HepG2 (cell line): Measurements from ENCODE around the gene PLIN5. TPM values are rescaled to one million over a fixed set of nuclear protein-coding genes. Genes with fewer than 3 reads are reported as not detected.

Source experiments
- ARNTL ChIP-seq: sonication (generic); formaldehyde crosslinking; IDR thresholded peaks from 2 replicates; pipeline ENCODE4 v1.4.0; 2020; ENCODE audit warnings: mild to moderate bottlenecking, missing genetic modification reagents
- BRD4 ChIP-seq: sonication (generic); formaldehyde crosslinking; IDR thresholded peaks from 2 replicates; pipeline ENCODE4 v1.4.0; 2020; ENCODE audit warnings: missing genetic modification reagents
- ETS1 ChIP-seq: sonication (generic); formaldehyde crosslinking; IDR thresholded peaks from 2 replicates; pipeline ENCODE4 v1.4.0; 2020; ENCODE audit warnings: missing genetic modification reagents
- FOSL1 ChIP-seq: sonication (generic); formaldehyde crosslinking; IDR thresholded peaks from 2 replicates; pipeline ENCODE4 v1.9.0; 2021; ENCODE audit warnings: missing genetic modification reagents, borderline replicate concordance
- FOXJ3 ChIP-seq: sonication (generic); formaldehyde crosslinking; IDR thresholded peaks from 2 replicates; pipeline ENCODE4 v1.4.0; 2020; ENCODE audit warnings: missing genetic modification reagents, mild to moderate bottlenecking, borderline replicate concordance
- FOXO1 ChIP-seq: sonication (generic); formaldehyde crosslinking; IDR thresholded peaks from 2 replicates; pipeline ENCODE4 v1.4.0; 2020; ENCODE audit warnings: missing genetic modification reagents
- GTF3A ChIP-seq: sonication (generic); formaldehyde crosslinking; conservative IDR thresholded peaks from 2 replicates; pipeline ENCODE4 v1.4.0; 2020; ENCODE audit warnings: mild to moderate bottlenecking, missing genetic modification reagents
- HDAC2 ChIP-seq: sonication (generic); formaldehyde crosslinking; IDR thresholded peaks from 2 replicates; pipeline ENCODE4 v1.4.0; 2020; ENCODE audit warnings: missing genetic modification reagents
- HHEX ChIP-seq: IDR thresholded peaks from 2 replicates; pipeline ENCODE4 v1.6.1; 2016; ENCODE audit warnings: control low read depth
- HOXD1 ChIP-seq: sonication (generic); formaldehyde crosslinking; IDR thresholded peaks from 2 replicates; pipeline ENCODE4 v1.5.0; 2020; ENCODE audit warnings: missing genetic modification reagents
- JUND ChIP-seq: sonication (generic); formaldehyde crosslinking; IDR thresholded peaks from 2 replicates; pipeline ENCODE4 v1.8.0; 2022; ENCODE audit warnings: mild to moderate bottlenecking, missing genetic modification reagents
- MED1 ChIP-seq: sonication (generic); formaldehyde crosslinking; IDR thresholded peaks from 2 replicates; pipeline ENCODE4 v1.4.0; 2020; ENCODE audit warnings: missing genetic modification reagents
- MZF1 ChIP-seq: sonication (generic); formaldehyde crosslinking; IDR thresholded peaks from 2 replicates; pipeline ENCODE4 v1.8.1; 2023; ENCODE audit warnings: mild to moderate bottlenecking, missing genetic modification reagents, borderline replicate concordance
- RFXANK ChIP-seq: IDR thresholded peaks from 2 replicates; pipeline ENCODE4 v1.6.1; 2016
- RXRA ChIP-seq: sonication (generic); formaldehyde crosslinking; IDR thresholded peaks from 2 replicates; pipeline ENCODE4 v1.5.1; 2020; ENCODE audit warnings: missing genetic modification reagents
- SKI ChIP-seq: fragments of 450-650 bp; IDR thresholded peaks from one replicate; pipeline ENCODE4 v1.6.1; 2018; ENCODE audit warnings: mild to moderate bottlenecking; ENCODE audit not compliant: partially characterized antibody
- SP4 ChIP-seq: sonication (generic); formaldehyde crosslinking; IDR thresholded peaks from 2 replicates; pipeline ENCODE4 v1.8.1; 2023; ENCODE audit warnings: mild to moderate bottlenecking, missing genetic modification reagents
- XRCC5 ChIP-seq: fragments of 200-400 bp; formaldehyde crosslinking; optimal IDR thresholded peaks from 2 replicates; pipeline ENCODE3; 2017; ENCODE audit warnings: mild to moderate bottlenecking, low read length
- ZBTB21 ChIP-seq: sonication (generic); formaldehyde crosslinking; IDR thresholded peaks from 2 replicates; pipeline ENCODE4 v1.4.0; 2020; ENCODE audit warnings: missing genetic modification reagents
- ZBTB7A ChIP-seq: sonication (generic); formaldehyde crosslinking; IDR thresholded peaks from 2 replicates; pipeline ENCODE4 v1.8.0; 2022; ENCODE audit warnings: mild to moderate bottlenecking, missing genetic modification reagents
- ZNF251 ChIP-seq: sonication (generic); formaldehyde crosslinking; IDR thresholded peaks from 2 replicates; pipeline ENCODE4 v1.9.0; 2021; ENCODE audit warnings: mild to moderate bottlenecking, missing genetic modification reagents
- ZNF317 ChIP-seq: sonication (generic); formaldehyde crosslinking; IDR thresholded peaks from 2 replicates; pipeline ENCODE4 v1.5.0; 2020; ENCODE audit warnings: mild to moderate bottlenecking, missing genetic modification reagents
- ZNF337 ChIP-seq: sonication (generic); formaldehyde crosslinking; IDR thresholded peaks from 2 replicates; pipeline ENCODE4 v1.5.1; 2020; ENCODE audit warnings: missing genetic modification reagents, low read depth, mild to moderate bottlenecking, borderline replicate concordance
- ZNF383 ChIP-seq: sonication (generic); formaldehyde crosslinking; IDR thresholded peaks from 2 replicates; pipeline ENCODE4 v1.4.0; 2020; ENCODE audit warnings: missing genetic modification reagents, mild to moderate bottlenecking, borderline replicate concordance
- ZNF451 ChIP-seq: sonication (generic); formaldehyde crosslinking; IDR thresholded peaks from 2 replicates; pipeline ENCODE4 v1.5.0; 2020; ENCODE audit warnings: mild to moderate bottlenecking, missing genetic modification reagents
- ZNF484 ChIP-seq: sonication (generic); formaldehyde crosslinking; IDR thresholded peaks from 2 replicates; pipeline ENCODE4 v1.5.1; 2020; ENCODE audit warnings: mild to moderate bottlenecking, low read depth, missing genetic modification reagents, borderline replicate concordance
- ZNF605 ChIP-seq: sonication (generic); formaldehyde crosslinking; IDR thresholded peaks from 2 replicates; pipeline ENCODE4 v1.8.0; 2022; ENCODE audit warnings: mild to moderate bottlenecking, missing genetic modification reagents
- ZNF776 ChIP-seq: sonication (generic); formaldehyde crosslinking; IDR thresholded peaks from 2 replicates; pipeline ENCODE4 v1.4.0; 2020; ENCODE audit warnings: mild to moderate bottlenecking, missing genetic modification reagents
- polyA plus RNA-seq, 8 experiments: library from polyadenylated mRNA; depleted of rRNA in 3 of 8; stranded (reverse) in 7 of 8; unstranded in 1 of 8; fragments of >200 nt; fragmentation: Illumina TruSeq in 4 of 8; extraction: Trizol in 4 of 8; gene quantifications; 2 replicates each; pipeline versions ENCODE4 v1.2.1 to v1.2.3, GENCODE V29; 2011 to 2016; ENCODE audit warnings: low read depth in 4 of 8, missing spikeins in 1 of 8, mixed read lengths in 1 of 8; ENCODE audit not compliant: insufficient read depth in 1 of 8
- total RNA-seq, 5 experiments: library from RNA; depleted of rRNA; stranded (reverse); fragments of >200 nt; fragmentation: Illumina TruSeq; extraction: Trizol; gene quantifications; 2 replicates each; pipeline ENCODE4 v1.2.3, GENCODE V29; 2016; ENCODE audit warnings: low read depth in 1 of 5
- TF ChIP-seq, protein P1 (sequence below): sonication (generic); formaldehyde crosslinking; conservative IDR thresholded peaks from 2 replicates; pipeline ENCODE4 v1.4.0; 2020; ENCODE audit warnings: missing genetic modification reagents
- TF ChIP-seq, protein P2 (sequence below): sonication (generic); formaldehyde crosslinking; IDR thresholded peaks from 2 replicates; pipeline ENCODE4 v1.4.0; 2020; ENCODE audit warnings: missing genetic modification reagents

PLIN5 gene
- total and polyA plus RNA-seq, 2 of the 13 experiments (the other 11 are each of a cell fraction or from before 2014, with no cell fraction given): 1.8 to 4.8 TPM

DNA sequence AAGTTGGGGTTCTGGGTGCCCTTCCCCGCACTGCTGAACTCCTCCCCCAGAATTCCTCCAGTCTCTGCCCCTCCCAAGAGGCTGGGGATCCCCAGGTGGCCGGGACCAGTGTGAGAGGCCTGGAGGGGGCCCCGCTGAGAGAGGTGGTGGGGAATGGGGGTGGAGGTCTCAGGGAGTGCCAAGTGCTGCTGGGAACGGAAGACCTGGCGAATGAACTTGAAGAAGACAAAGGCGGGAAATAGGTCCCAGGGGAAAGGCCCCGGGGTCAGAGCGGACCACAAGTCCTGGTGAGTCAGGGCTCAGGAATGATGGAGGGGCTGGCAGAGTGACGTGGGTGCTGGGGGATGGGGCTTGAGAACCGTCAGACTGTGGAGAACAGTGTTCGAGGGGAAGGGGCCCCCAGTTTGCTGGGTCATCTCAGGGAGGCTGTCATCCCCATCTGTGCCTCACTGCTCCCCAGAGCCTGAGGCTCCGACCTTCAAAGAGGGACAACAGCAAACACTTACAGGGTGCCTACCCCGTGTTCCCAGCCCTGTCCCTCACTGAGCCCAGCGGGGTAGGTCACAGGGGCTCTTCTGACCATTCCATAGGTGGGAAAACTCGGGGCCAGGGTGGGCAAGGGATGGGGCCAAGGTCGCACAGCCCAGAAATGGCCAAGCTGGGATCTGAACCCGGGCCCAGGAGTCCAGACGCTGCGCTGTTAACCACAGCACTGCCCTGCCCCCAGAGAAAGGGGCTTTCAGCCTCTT is 40.4 kb upstream of the PLIN5 start (continued):
- TF ChIP-seq SP4 (CRISPR knock-in tag) (no peak), XRCC5 (peak; percentile 37), FOSL1 (peak; percentile 77; the same call in 1 of the 2 replicates), ZNF451 (CRISPR knock-in tag) (no peak), ZNF484 (CRISPR knock-in tag) (no peak), BRD4 (CRISPR knock-in tag) (no peak), ZBTB21 (CRISPR knock-in tag) (no peak), GTF3A (no peak), ZNF251 (no peak), JUND (peak; percentile 79; the same call in 1 of the 2 replicates), MED1 (CRISPR knock-in tag) (no peak), HDAC2 (no peak), FOXJ3 (CRISPR knock-in tag) (no peak), ARNTL (CRISPR knock-in tag) (no peak), ZNF317 (CRISPR knock-in tag) (no peak), ZNF383 (no peak), SKI (no peak), HOXD1 (no peak), ETS1 (no peak), ZNF605 (no peak), RXRA (CRISPR knock-in tag) (peak; percentile 57; the same call in 1 of the 2 replicates), RFXANK (CRISPR knock-in tag) (no peak), HHEX (CRISPR knock-in tag) (no peak), FOXO1 (CRISPR knock-in tag) (no peak), ZBTB7A (CRISPR knock-in tag) (no peak), MZF1 (CRISPR knock-in tag) (no peak), ZNF337 (no peak), ZNF776 (no peak)
- TF ChIP-seq, protein P1, sequence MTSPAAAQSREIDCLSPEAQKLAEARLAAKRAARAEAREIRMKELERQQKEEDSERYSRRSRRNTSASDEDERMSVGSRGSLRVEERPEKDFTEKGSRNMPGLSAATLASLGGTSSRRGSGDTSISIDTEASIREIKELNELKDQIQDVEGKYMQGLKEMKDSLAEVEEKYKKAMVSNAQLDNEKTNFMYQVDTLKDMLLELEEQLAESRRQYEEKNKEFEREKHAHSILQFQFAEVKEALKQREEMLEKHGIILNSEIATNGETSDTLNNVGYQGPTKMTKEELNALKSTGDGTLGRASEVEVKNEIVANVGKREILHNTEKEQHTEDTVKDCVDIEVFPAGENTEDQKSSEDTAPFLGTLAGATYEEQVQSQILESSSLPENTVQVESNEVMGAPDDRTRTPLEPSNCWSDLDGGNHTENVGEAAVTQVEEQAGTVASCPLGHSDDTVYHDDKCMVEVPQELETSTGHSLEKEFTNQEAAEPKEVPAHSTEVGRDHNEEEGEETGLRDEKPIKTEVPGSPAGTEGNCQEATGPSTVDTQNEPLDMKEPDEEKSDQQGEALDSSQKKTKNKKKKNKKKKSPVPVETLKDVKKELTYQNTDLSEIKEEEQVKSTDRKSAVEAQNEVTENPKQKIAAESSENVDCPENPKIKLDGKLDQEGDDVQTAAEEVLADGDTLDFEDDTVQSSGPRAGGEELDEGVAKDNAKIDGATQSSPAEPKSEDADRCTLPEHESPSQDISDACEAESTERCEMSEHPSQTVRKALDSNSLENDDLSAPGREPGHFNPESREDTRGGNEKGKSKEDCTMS (CRISPR knock-in tag): no peak
- TF ChIP-seq, protein P2, sequence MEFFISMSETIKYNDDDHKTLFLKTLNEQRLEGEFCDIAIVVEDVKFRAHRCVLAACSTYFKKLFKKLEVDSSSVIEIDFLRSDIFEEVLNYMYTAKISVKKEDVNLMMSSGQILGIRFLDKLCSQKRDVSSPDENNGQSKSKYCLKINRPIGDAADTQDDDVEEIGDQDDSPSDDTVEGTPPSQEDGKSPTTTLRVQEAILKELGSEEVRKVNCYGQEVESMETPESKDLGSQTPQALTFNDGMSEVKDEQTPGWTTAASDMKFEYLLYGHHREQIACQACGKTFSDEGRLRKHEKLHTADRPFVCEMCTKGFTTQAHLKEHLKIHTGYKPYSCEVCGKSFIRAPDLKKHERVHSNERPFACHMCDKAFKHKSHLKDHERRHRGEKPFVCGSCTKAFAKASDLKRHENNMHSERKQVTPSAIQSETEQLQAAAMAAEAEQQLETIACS (CRISPR knock-in tag): no peak
